Adrenal gland (tissue), 12 donors: Measurements from ENCODE around the gene GPC5. TPM values are rescaled to one million over a fixed set of nuclear protein-coding genes. Genes with fewer than 3 reads are reported as not detected.
A peak's percentile ranks its signal among the peaks of the same experiment; 100 is the strongest.

Source experiments
- DNase-seq, 7 donors: peaks; one replicate each; pipeline ENCODE4 v3.0.0-alpha.2; 2019 to 2020
- H3K27ac ChIP-seq, 5 donors: fragments of 200-600 bp; sonication (generic) in 4 of 5; 1 replicate in 3 of 5; 2 replicates in 2 of 5; pipeline versions ENCODE4 v1.5.1 to v1.8.0; 2016 to 2020; ENCODE audit warnings: mild to moderate bottlenecking in 1 of 5
- H3K27me3 ChIP-seq: fragments of 200-600 bp; 2 replicates; pipeline ENCODE4 v1.8.0; 2021
- H3K36me3 ChIP-seq, 2 donors: fragments of 200-600 bp; replicated peaks in 1 of 2; 1 replicate in 1 of 2; 2 replicates in 1 of 2; pipeline versions ENCODE4 v1.5.1 to v1.8.0; 2018 to 2022
- H3K4me1 ChIP-seq, 2 donors: fragments of 200-600 bp; replicated peaks in 1 of 2; 1 replicate in 1 of 2; 2 replicates in 1 of 2; pipeline versions ENCODE4 v1.5.1 to v1.8.0; 2018 to 2021
- H3K4me3 ChIP-seq, 4 donors: fragments of 200-600 bp; sonication (generic) in 3 of 4; one replicate each; pipeline ENCODE4 v1.5.1; 2016 to 2018
- H3K9me3 ChIP-seq, 3 donors: fragments of 200-600 bp; sonication (generic) in 1 of 3; replicated peaks in 1 of 3; 1 replicate in 2 of 3; 2 replicates in 1 of 3; pipeline versions ENCODE4 v1.5.1 to v1.8.0; 2016 to 2021
- POLR2A ChIP-seq, 2 donors: fragments of 450-650 bp; IDR thresholded peaks; one replicate each; pipeline ENCODE4 v1.6.1; 2017; ENCODE audit warnings: antibody characterized with exemption in 2 of 2, mild to moderate bottlenecking in 2 of 2, moderate library complexity in 1 of 2
- WGBS, 4 donors: extraction: QIAGEN DNeasy Blood & Tissue Kit in 2 of 4; methylation state at CpG; one replicate each; pipeline versions ENCODE4 v1.1.5 to v1.1.7; 2013 to 2017; 5-methylcytosine and 5-hydroxymethylcytosine counted together
- intact Hi-C, 2 donors: fragments of 100-400 bp; cut with DNase I; formaldehyde crosslinking; loops; one replicate each; pipeline versions ENCODE4 v1.14.1 to v1.15.0; 2022 to 2023
- polyA plus RNA-seq, 3 donors: library from polyadenylated mRNA; stranded (reverse); fragments of 200-250 nt in 2 of 3; fragments of 350-450 nt in 1 of 3; fragmentation: Illumina TruSeq in 1 of 3; extraction: RNeasy Lipid Tissue Mini Kit (QIAGEN cat#74804) in 1 of 3; gene quantifications; one replicate each; pipeline ENCODE4 v1.2.3, GENCODE V29; 2013 to 2014
- total RNA-seq, 9 donors: library from RNA; depleted of rRNA in 4 of 9; stranded (reverse); fragments of >200 nt in 4 of 9; fragments of 120-200 nt in 1 of 9; fragmentation: NEBNext Ultra II Directional in 1 of 9; extraction: Animal tissue kit (Norgen Biotek cat#: 25700) in 1 of 9; gene quantifications; one replicate each; pipeline versions ENCODE4 v1.1.0 to v1.2.4, GENCODE V29; 2013 to 2023
- TF ChIP-seq, protein P1 (sequence below), 6 experiments: fragments of 450-650 bp in 4 of 6; fragments of 200-600 bp in 2 of 6; sonication (generic) in 1 of 6; IDR thresholded peaks; 1 replicate in 5 of 6; 2 replicates in 1 of 6; pipeline versions ENCODE4 v1.5.1 to v1.8.0; 2016 to 2021; ENCODE audit warnings: antibody characterized with exemption in 6 of 6, mild to moderate bottlenecking in 2 of 6, moderate library complexity in 1 of 6
- donor health status: healthy with polysubstance abuse.
- donor health status: Bipolar disorder and iron deficiency.
- donor health status: DM: yes; HTN: yes; CAD: no.
- donor health status: DM: no; HTN: no; CAD: no.
- donor health status: DM: no; HTN: no; CAD: no.
- donor health status: DM: yes; HTN: yes; CAD: no.

The GPC5 gene
- total and polyA plus RNA-seq, 12 donors = 0.24 to 7.7 (median 2.1) TPM; not detected in 4

- no peak for TF ChIP-seq POLR2A (IDR thresholded peaks at IDR 0.05)
- TF ChIP-seq, protein P1, sequence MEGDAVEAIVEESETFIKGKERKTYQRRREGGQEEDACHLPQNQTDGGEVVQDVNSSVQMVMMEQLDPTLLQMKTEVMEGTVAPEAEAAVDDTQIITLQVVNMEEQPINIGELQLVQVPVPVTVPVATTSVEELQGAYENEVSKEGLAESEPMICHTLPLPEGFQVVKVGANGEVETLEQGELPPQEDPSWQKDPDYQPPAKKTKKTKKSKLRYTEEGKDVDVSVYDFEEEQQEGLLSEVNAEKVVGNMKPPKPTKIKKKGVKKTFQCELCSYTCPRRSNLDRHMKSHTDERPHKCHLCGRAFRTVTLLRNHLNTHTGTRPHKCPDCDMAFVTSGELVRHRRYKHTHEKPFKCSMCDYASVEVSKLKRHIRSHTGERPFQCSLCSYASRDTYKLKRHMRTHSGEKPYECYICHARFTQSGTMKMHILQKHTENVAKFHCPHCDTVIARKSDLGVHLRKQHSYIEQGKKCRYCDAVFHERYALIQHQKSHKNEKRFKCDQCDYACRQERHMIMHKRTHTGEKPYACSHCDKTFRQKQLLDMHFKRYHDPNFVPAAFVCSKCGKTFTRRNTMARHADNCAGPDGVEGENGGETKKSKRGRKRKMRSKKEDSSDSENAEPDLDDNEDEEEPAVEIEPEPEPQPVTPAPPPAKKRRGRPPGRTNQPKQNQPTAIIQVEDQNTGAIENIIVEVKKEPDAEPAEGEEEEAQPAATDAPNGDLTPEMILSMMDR (IDR thresholded peaks at IDR 0.05) = no peak
- intact Hi-C loops = no loop called here
- WGBS, 4 donors = 75 to 91% (median 84%) methylated on average over 2 of the region's 2 CpGs
Observed at GRCh38 chr13:92188574-92188973, 790.2 kb downstream of the GPC5 start.

DNA sequence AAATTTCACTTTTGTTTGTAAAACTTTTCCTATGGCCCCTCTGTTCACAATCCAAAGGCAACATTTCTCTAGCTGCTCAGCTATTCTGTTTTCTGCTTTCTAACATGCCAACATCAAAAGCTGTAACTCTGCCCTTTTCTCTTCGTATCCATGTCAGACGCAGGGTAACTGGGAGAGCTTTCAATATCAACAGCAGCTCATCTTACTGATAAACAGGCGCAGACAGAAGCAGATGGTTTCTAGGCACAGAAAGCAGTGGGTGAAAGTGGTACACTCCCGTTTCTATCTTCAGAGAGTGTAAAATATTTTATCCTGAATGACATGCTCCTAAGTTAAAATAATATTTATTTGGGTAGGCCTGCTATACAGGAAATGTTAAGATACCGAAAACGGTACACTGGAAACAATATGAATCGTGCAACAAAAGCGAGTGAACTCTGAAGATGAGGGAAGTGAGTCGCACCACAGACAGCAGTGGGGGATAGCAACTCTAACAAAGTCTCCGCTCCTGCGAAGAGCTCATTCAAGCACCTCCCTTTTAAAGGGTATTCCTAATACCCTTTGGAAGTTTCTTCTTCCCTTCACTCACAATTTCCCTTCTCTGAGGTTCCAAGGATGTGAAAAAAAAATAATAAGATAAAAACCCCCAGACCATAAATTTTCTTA is 798.3 kb downstream of the GPC5 start:
- H3K9me3 ChIP-seq = no peaks in the 10 kb centered on the region
- TF ChIP-seq, protein P1 (IDR thresholded peaks at IDR 0.05) = no peak
- TF ChIP-seq POLR2A (IDR thresholded peaks at IDR 0.05) = no peak
- DNase-seq = no peak
- H3K27ac ChIP-seq = no peak overlapping the region
- peak overlapping the region in 1 of 4 donors; percentile 22 for H3K4me3 ChIP-seq
- 30 to 46% (median 41%) methylated on average over 11 of the region's 11 CpGs for WGBS, 4 donors
- no peaks in the 10 kb centered on the region for H3K27me3 ChIP-seq
- H3K36me3 ChIP-seq = no peaks in the 10 kb centered on the region
- intact Hi-C loops = no loop called here
- H3K4me1 ChIP-seq = no peaks in the 10 kb centered on the region

More at GRCh38 chr13:92188574-92188973, 790.2 kb downstream of the GPC5 start:
- no peak for DNase-seq
- Histone ChIP-seq H3K36me3 (no peaks in the 10 kb centered on the region), H3K27ac (no peak overlapping the region), H3K4me1 (no peaks in the 10 kb centered on the region), H3K9me3 (no peaks in the 10 kb centered on the region), H3K27me3 (no peaks in the 10 kb centered on the region), H3K4me3 (no peak overlapping the region)

DNA sequence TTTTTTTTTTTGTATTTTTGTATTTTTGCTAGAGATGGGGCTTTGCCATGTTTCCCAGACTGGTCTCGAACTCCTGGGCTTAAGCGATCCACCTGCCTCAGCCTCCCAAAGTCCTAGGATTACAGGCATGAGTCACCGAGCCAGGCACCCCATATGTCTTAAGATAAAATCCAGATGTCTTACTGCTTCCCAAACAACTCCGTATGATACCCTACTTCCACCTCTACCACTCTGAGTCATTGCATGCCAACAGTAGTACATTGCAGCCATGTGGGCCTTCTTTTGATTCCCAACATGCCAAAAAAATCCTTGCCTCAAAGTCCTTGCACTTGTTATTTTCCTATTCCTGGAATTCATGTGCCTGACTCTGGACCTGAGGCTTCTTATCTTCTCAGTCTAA is 799.2 kb downstream of the GPC5 start:
- no peaks in the 10 kb centered on the region for H3K4me1 ChIP-seq
- H3K4me3 ChIP-seq = no peak overlapping the region
- H3K9me3 ChIP-seq = no peaks in the 10 kb centered on the region
- H3K27me3 ChIP-seq = no peaks in the 10 kb centered on the region
- intact Hi-C loops = no loop called here
- WGBS, 4 donors = 73 to 89% (median 79%) methylated on average over 4 of the region's 4 CpGs
- TF ChIP-seq POLR2A (IDR thresholded peaks at IDR 0.05) = no peak
- no peak overlapping the region for H3K27ac ChIP-seq
- DNase-seq = no peak
- no peaks in the 10 kb centered on the region for H3K36me3 ChIP-seq

DNA sequence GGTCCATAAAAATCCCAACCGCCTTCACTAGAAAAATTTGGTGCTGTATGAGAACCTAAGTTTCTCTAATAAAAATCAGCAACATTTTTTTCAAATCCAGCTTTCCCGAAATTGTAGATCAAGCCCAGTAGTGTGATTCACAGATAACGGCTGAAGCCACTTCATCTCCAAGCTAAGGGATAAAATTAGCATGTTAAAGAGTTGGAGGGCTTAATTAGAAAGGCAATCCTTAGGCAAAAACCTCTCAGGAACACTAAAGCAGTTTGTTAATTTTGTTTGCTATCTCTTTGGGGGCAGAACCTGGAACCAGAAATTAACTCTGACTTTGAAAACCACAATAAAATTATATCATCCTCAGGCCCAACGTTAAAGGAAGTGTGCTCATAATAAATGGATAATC is 820.2 kb downstream of the GPC5 start:
- DNase-seq = no peak
- Histone ChIP-seq H3K27ac (no peak overlapping the region), H3K27me3 (no peaks in the 10 kb centered on the region), H3K4me1 (no peaks in the 10 kb centered on the region), H3K4me3 (no peak overlapping the region), H3K9me3 (no peaks in the 10 kb centered on the region), H3K36me3 (no peaks in the 10 kb centered on the region)
- WGBS, 4 donors = 69 to 78% (median 73%) methylated on average over 4 of the region's 4 CpGs
- no peak for TF ChIP-seq POLR2A (IDR thresholded peaks at IDR 0.05)
- TF ChIP-seq, protein P1 (IDR thresholded peaks at IDR 0.05) = no peak
- intact Hi-C loops = no loop called here

- no peak for TF ChIP-seq POLR2A (IDR thresholded peaks at IDR 0.05)
- TF ChIP-seq, protein P1 (IDR thresholded peaks at IDR 0.05) = no peak
- H3K36me3 ChIP-seq = no peaks in the 10 kb centered on the region
- WGBS, 4 donors = 41 to 63% (median 45%) methylated on average over 4 of the region's 4 CpGs
Observed at GRCh38 chr13:92221916-92222315, 823.5 kb downstream of the GPC5 start.

More at GRCh38 chr13:92221916-92222315, 823.5 kb downstream of the GPC5 start:
- no peaks in the 10 kb centered on the region for H3K27me3 ChIP-seq
- H3K9me3 ChIP-seq = no peaks in the 10 kb centered on the region
- DNase-seq = no peak
- no peak overlapping the region for H3K4me3 ChIP-seq
- H3K4me1 ChIP-seq = no peaks in the 10 kb centered on the region
- intact Hi-C loops = no loop called here
- no peak overlapping the region for H3K27ac ChIP-seq
